GM04503 (cell line): Measurements from ENCODE around the gene RWDD3.

Experiments
- DNase-seq: peaks from one replicate; pipeline ENCODE4 v3.0.0-alpha.2; 2012; ENCODE audit warnings: low read depth

Gene RWDD3

DNA sequence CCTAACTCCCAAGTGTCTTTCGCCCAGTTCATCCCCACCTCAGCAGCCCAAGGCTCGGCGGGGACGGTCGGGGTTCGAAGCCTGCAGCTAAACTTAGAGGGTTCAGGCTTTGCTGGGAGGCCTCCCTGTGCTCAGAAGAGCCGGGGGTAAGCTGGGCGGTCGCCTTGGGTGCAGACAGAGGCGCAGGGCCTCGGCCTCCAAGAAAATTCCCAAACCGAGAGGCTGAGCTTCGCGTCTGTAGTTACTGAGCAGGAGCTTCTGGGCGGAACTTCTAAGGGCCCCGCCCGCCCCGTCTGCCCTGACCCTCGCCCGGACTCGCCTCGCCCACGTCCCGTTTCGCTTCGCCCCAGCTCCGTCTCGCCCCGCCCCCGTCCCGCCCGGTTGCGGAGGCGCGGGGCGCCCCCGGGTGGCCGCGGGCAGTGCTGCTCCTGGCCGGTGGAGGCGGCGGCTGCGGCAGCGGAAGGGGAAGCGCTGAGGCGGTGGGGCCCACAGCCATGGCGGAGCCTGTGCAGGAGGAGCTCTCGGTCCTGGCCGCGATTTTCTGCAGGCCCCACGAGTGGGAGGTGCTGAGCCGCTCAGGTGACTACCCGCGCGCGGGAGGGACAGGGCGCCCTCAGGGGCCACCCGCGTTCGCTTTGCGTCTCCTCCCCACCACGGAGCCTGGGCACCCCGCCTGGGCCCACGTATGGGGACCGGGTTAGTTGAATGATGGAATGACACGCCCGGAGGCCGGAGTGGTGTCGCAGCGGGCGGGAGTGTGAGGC is at the start of gene RWDD3:
RWDD3 (plus strand) TSS at position 474 of the 764 bp plus-strand sequence; CDS start at position 495, 21 bp downstream.
- peak; percentile 35 for DNase-seq

GRCh38 chr1:95186149-95186548 is 47.9 kb upstream of the RWDD3 start:
- no peak for DNase-seq

DNA sequence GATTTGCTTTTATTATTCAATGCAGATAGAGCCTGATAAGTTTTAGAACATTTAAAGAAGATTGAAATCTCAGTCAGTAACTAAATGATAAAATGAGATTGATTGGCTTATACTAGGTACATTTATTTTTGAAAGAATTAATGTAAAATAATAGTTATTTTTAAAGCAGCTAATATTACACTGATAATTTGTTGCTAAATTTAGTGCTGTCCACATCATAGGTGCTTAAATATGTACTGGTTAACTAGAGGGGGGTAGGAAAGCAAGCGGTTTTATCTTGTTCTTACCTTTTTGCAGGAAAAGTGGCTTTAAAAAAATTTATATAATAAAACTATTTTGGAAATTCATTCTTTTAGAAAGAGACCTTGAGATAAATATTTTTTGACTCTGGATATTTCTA is 40.4 kb upstream of the RWDD3 start:
- DNase-seq: no peak

- no peak for DNase-seq
Observed at GRCh38 chr1:95195046-95195445, 39.0 kb upstream of the RWDD3 start.

DNA sequence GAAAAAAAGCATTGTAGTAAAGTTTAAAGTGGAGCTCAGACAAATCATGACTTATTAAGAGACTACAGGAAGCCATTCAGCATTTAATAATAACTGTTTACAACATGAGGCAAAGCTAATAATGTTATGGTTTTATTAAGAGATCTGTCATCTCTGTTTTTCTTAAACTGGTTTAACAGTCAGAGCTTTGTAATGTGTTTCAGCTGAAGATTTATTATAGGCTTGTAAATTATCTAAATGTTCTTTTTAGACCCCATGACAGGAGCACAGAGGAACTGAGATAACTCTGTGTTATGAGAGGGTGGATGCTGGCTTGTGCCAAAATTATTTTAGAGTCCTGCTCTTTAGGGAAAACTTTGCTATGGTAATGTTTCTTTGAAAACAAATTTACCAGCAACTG is 38.0 kb upstream of the RWDD3 start:
- no peak for DNase-seq

DNA sequence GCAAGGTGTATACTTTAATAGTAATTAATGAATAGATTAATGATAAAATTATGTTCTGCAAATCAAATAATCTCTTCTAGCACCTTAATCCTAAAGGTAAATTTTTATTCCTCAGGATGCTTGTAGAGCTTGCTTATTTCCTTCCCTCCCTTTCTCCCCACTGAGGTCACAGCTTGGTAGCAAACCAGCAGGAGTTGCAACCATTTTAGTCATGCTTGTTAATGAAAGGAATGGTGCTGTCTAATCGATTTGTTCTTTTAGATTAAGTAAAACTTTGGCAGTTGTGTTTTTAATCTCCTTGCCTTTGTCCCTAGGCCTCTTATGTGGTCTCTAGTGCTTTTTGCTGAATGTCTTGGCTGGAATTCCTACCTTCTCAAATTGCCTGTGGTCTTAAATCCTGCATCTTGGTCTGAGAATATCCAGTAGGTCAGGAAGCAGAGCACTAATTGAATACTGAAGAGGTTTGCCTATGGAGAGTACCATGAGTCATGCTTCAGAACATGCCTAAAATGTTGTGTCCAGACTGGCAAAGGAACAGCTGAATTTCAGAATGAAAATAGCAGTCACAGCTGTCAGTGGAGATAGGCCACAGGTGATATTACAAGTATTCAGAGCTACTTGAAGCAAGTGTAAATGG is 36.3 kb upstream of the RWDD3 start:
- peak; percentile 20 for DNase-seq

- DNase-seq: no peak
Observed at GRCh38 chr1:95201905-95202304, 32.1 kb upstream of the RWDD3 start.

GRCh38 chr1:95203908-95204437 is 30.0 kb upstream of the RWDD3 start:
- no peak for DNase-seq

GRCh38 chr1:95206514-95206913 is 27.5 kb upstream of the RWDD3 start:
- no peak for DNase-seq

- DNase-seq: no peak
Observed at GRCh38 chr1:95207223-95207935, 26.6 kb upstream of the RWDD3 start.

GRCh38 chr1:95208876-95209275 is 25.1 kb upstream of the RWDD3 start:
- DNase-seq: no peak

DNA sequence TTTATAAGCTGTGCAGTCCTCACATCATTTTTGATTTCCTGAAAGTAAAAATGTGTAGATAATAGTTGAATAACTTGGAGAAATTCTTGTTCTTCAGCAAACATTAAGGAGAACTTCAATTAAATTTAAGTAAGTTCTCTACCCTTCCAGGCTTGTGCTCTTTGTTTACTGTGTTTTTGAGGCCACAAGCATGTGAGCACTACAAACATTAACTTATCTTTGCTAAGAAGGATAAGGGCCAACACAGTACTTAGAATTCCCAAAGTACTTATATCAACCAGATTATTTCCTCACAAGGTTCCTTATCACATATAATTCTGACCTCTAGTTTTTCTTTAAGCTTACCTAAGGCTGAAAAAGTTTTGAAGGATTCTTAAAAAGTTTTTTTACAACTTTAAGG is 24.7 kb upstream of the RWDD3 start:
- DNase-seq: no peak

DNA sequence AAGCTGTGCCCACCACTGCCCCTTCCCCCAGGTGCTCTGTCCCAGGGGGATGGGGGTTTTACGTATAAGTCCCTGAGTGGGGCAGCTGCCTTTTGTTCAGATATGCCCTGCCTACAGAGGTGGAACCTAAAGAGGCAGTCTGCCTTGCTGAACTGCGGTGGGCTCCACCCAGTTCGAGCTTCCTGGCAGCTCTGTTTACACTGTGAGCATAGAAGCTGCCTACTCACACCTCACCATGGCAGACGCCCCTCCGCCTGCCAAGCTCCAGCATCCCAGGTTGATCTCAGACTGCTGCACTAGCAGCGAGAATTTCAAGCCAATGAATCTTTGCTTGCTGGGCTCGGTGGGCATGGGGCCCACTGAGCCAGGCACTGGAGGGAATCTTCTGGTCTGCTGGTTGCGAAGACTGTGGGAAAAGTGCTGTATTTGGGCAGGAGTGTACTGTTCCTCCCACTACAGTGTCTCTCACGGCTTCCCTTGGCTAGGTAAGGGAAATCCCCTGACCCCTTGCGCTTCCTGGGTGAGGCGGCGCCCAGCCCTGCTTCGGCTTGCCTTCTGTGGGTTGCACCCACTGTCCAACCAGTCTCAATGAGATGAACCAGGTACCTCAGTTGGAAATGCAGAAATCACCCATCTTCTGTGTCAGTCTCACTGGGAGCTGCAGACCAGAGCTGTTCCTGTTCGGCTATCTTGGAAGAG is 17.6 kb upstream of the RWDD3 start:
- DNase-seq: no peak

DNA sequence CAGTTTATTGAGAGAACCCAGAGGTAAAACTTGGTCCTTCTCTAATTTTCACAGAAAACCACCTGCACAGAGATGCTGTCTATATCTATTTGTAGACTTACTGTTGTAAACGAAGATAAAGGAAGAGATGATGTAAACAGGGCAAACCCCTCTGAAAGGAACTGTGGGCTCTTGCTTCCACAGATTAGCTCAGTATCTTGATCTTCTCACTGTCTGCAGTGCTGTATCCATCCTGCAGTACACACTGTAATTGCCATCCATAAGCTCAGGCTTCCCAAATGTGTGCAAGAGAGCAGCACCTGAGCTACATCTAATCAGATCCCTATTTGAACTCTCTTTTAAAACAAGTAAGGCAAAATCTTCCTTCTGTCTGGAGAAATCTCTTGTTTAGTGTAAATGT is 16.6 kb upstream of the RWDD3 start:
- no peak for DNase-seq

DNA sequence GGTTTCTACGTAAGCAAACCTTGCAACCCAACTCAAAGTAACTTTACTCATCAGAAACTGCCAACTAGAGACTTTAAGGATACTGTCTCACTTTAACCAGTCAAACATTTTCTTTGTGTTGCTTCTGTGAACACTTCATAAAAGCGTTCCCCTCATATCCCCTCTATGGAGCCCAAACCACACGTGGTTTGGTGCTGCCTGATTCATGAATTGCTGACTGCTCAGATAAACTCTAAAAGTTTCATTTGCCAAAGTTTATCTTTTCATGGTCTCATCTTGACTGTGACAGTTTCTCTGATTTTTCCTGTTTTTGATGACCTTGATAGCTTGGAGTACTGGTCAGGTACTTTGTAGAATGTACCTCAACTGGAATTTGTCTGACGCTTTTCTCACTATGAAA is 14.6 kb upstream of the RWDD3 start:
- no peak for DNase-seq

GRCh38 chr1:95221306-95221705 is 12.7 kb upstream of the RWDD3 start:
- no peak for DNase-seq

DNA sequence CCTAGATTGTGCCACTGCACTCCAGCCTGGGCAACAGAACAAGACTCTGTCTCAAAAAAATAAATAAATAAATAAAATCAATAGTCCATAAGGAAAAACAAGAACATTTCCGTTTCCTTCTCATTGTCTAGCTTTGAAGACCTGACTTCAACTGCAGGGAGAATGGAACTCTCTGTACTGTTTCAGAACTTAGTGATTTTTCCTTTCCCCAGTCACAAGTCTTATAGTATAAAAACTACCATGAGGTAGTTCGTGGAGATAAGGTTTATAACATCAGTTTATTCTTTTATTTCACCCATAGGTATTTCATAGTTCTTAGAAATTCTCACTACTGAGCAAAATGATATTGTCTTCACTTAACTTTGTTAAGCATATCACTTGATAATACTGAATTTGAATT is 11.4 kb upstream of the RWDD3 start:
- no peak for DNase-seq

GRCh38 chr1:95223110-95223509 is 10.9 kb upstream of the RWDD3 start:
- peak; percentile 17 for DNase-seq

GRCh38 chr1:95226781-95227660 is 7.0 kb upstream of the RWDD3 start:
- DNase-seq: no peak

GRCh38 chr1:95229037-95229436 is 5.0 kb upstream of the RWDD3 start:
- DNase-seq: no peak

DNA sequence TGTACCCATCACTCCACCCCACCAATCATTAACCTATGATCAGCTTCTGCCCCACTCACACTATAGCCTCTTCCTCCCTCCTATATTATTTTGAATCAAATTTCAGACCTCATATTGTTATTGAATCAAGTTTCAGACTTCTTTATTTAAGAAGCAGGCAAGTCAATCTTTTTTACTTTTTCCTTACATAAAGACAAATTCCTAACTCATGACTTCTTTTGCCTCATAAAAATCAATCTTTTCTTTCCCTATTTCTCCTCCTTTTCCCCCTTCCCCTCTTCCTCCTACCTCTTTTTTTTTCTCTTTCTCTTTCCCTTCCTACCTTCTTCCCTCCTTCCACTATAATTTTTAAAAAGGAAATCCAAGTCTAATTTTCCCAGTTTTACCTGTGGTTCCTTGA is 4.3 kb upstream of the RWDD3 start:
- DNase-seq: no peak
